ENCODE data around the gene MRPL33.
A peak's percentile ranks its signal among the peaks of the same experiment; 100 is the strongest.

The MRPL33 gene

DNA sequence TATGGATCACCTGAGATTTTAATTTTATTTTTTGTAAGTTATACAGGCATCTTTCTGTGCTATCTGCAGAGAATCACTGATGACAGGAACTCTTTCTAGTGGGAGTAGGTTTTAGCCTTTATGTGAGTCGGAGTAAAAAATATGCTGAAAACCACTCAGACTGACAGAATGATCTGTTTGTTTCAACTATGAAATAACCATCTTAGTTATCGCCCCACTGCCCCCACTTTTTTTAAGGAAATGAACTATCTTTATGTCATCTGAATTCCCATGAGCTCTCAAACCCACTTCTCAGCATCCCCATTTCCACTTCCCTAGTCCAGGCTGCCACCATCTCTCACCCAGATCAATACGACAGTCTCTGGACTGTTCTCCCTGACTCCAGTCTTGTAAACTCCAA lies 38.9 kb downstream of the MRPL33 start:
- Histone ChIP-seq H2AFZ (ENCODE audit: low read depth, low read length) (no peak overlapping the region), H3K23ac (ENCODE audit: low read length in 2 of 2) (no peak overlapping the region), H3K9me3 (ENCODE audit: control insufficient read depth, low read length) (no peaks in the 10 kb centered on the region), H3K4ac (ENCODE audit: low read depth in 1 of 2, low read length in 2 of 2) (no peak overlapping the region), H2AK5ac (ENCODE audit: low read length, severe bottlenecking) (no peak overlapping the region), H3K4me1 (ENCODE audit: control insufficient read depth, insufficient read depth, low read depth, low read length) (peaks cover 6% of the 10 kb centered on the region), H3K27me3 (ENCODE audit: control insufficient read depth in 1 of 2, insufficient read depth in 1 of 2, low read length in 2 of 2) (no peaks in the 10 kb centered on the region), H2BK15ac (ENCODE audit: low read depth, poor library complexity, severe bottlenecking) (no peak overlapping the region), H3K36me3 (ENCODE audit: control insufficient read depth in 1 of 2, insufficient read depth in 2 of 2, low read depth in 1 of 2, low read length in 2 of 2) (no peaks in the 10 kb centered on the region), H3K79me1 (replicated peaks; ENCODE audit: low read length, poor library complexity, severe bottlenecking) (no peaks in the 10 kb centered on the region), H3K14ac (ENCODE audit: low read length in 2 of 2) (no peak overlapping the region), H3K4me2 (ENCODE audit: low read length, poor library complexity, severe bottlenecking) (no peak overlapping the region), H4K8ac (ENCODE audit: low read length) (no peak overlapping the region), H2BK12ac (ENCODE audit: low read length in 2 of 2) (no peak overlapping the region), H3K4me3 (ENCODE audit: insufficient read depth in 1 of 2, low read depth in 1 of 2, low read length in 2 of 2) (no peak overlapping the region), H3K9ac (ENCODE audit: low read length) (no peak overlapping the region), H4K91ac (ENCODE audit: low read length) (no peak overlapping the region), H2BK120ac (ENCODE audit: low read depth, low read length) (no peak overlapping the region), H2BK5ac (ENCODE audit: low read depth, low read length, poor library complexity, severe bottlenecking) (no peak overlapping the region), H3K18ac (ENCODE audit: low read depth in 1 of 2, low read length in 2 of 2) (no peak overlapping the region), H3K27ac (ENCODE audit: low read length, poor library complexity, severe bottlenecking) (peak overlapping the region; percentile 88)
- DNase-seq: no peak
- WGBS: 64% methylated on average over 3 of the region's 3 CpGs

GRCh38 chr2:27811768-27812167 lies 40.2 kb downstream of the MRPL33 start:
- no peak overlapping the region for H2BK15ac ChIP-seq (ENCODE audit: low read depth, poor library complexity, severe bottlenecking)
- H3K27ac ChIP-seq (ENCODE audit: low read length, poor library complexity, severe bottlenecking): no peak overlapping the region
- no peaks in the 10 kb centered on the region for H3K36me3 ChIP-seq (ENCODE audit: control insufficient read depth in 1 of 2, insufficient read depth in 2 of 2, low read depth in 1 of 2, low read length in 2 of 2)
- peaks cover 6% of the 10 kb centered on the region for H3K4me1 ChIP-seq (ENCODE audit: control insufficient read depth, insufficient read depth, low read depth, low read length)
- H3K4me2 ChIP-seq (ENCODE audit: low read length, poor library complexity, severe bottlenecking): no peak overlapping the region
- H3K9ac ChIP-seq (ENCODE audit: low read length): no peak overlapping the region
- H4K8ac ChIP-seq (ENCODE audit: low read length): no peak overlapping the region
- H2BK5ac ChIP-seq (ENCODE audit: low read depth, low read length, poor library complexity, severe bottlenecking): no peak overlapping the region
- DNase-seq: no peak
- no peaks in the 10 kb centered on the region for H3K9me3 ChIP-seq (ENCODE audit: control insufficient read depth, low read length)
- no peak overlapping the region for H3K14ac ChIP-seq (ENCODE audit: low read length in 2 of 2)
- H3K4ac ChIP-seq (ENCODE audit: low read depth in 1 of 2, low read length in 2 of 2): no peak overlapping the region
- H2AK5ac ChIP-seq (ENCODE audit: low read length, severe bottlenecking): no peak overlapping the region
- WGBS: 100% methylated on average over 1 of the region's 1 CpG
- no peaks in the 10 kb centered on the region for H3K27me3 ChIP-seq (ENCODE audit: control insufficient read depth in 1 of 2, insufficient read depth in 1 of 2, low read length in 2 of 2)
- no peak overlapping the region for H3K4me3 ChIP-seq (ENCODE audit: insufficient read depth in 1 of 2, low read depth in 1 of 2, low read length in 2 of 2)
- no peak overlapping the region for H2BK120ac ChIP-seq (ENCODE audit: low read depth, low read length)
- H2BK12ac ChIP-seq (ENCODE audit: low read length in 2 of 2): no peak overlapping the region
- no peak overlapping the region for H2AFZ ChIP-seq (ENCODE audit: low read depth, low read length)
- no peaks in the 10 kb centered on the region for H3K79me1 ChIP-seq (replicated peaks; ENCODE audit: low read length, poor library complexity, severe bottlenecking)
- H4K91ac ChIP-seq (ENCODE audit: low read length): no peak overlapping the region
- no peak overlapping the region for H3K18ac ChIP-seq (ENCODE audit: low read depth in 1 of 2, low read length in 2 of 2)
- H3K23ac ChIP-seq (ENCODE audit: low read length in 2 of 2): no peak overlapping the region

GRCh38 chr2:27814758-27815157 lies 43.2 kb downstream of the MRPL33 start:
- Histone ChIP-seq H3K27me3 (ENCODE audit: control insufficient read depth in 1 of 2, insufficient read depth in 1 of 2, low read length in 2 of 2) (no peaks in the 10 kb centered on the region), H3K23ac (ENCODE audit: low read length in 2 of 2) (no peak overlapping the region), H2BK12ac (ENCODE audit: low read length in 2 of 2) (no peak overlapping the region), H3K14ac (ENCODE audit: low read length in 2 of 2) (no peak overlapping the region), H3K27ac (ENCODE audit: low read length, poor library complexity, severe bottlenecking) (no peak overlapping the region), H2BK120ac (ENCODE audit: low read depth, low read length) (no peak overlapping the region), H4K91ac (ENCODE audit: low read length) (no peak overlapping the region), H2BK5ac (ENCODE audit: low read depth, low read length, poor library complexity, severe bottlenecking) (no peak overlapping the region), H3K9ac (ENCODE audit: low read length) (no peak overlapping the region), H3K4me2 (ENCODE audit: low read length, poor library complexity, severe bottlenecking) (no peak overlapping the region), H2AFZ (ENCODE audit: low read depth, low read length) (no peak overlapping the region), H2AK5ac (ENCODE audit: low read length, severe bottlenecking) (no peak overlapping the region), H4K8ac (ENCODE audit: low read length) (no peak overlapping the region), H3K18ac (ENCODE audit: low read depth in 1 of 2, low read length in 2 of 2) (no peak overlapping the region), H3K9me3 (ENCODE audit: control insufficient read depth, low read length) (no peaks in the 10 kb centered on the region), H3K4ac (ENCODE audit: low read depth in 1 of 2, low read length in 2 of 2) (no peak overlapping the region), H3K36me3 (ENCODE audit: control insufficient read depth in 1 of 2, insufficient read depth in 2 of 2, low read depth in 1 of 2, low read length in 2 of 2) (peaks cover 0 to 2% of the 10 kb centered on the region in 2 experiments), H3K79me1 (replicated peaks; ENCODE audit: low read length, poor library complexity, severe bottlenecking) (no peaks in the 10 kb centered on the region), H3K4me3 (ENCODE audit: insufficient read depth in 1 of 2, low read depth in 1 of 2, low read length in 2 of 2) (no peak overlapping the region), H2BK15ac (ENCODE audit: low read depth, poor library complexity, severe bottlenecking) (no peak overlapping the region), H3K4me1 (ENCODE audit: control insufficient read depth, insufficient read depth, low read depth, low read length) (peaks cover 3% of the 10 kb centered on the region)
- no peak for DNase-seq
- 63% methylated on average over 1 of the region's 1 CpG for WGBS

- Histone ChIP-seq H3K9me3 (ENCODE audit: control insufficient read depth, low read length) (no peaks in the 10 kb centered on the region), H2AFZ (ENCODE audit: low read depth, low read length) (no peak overlapping the region), H2BK15ac (ENCODE audit: low read depth, poor library complexity, severe bottlenecking) (no peak overlapping the region), H4K91ac (ENCODE audit: low read length) (no peak overlapping the region), H3K4me3 (ENCODE audit: insufficient read depth in 1 of 2, low read depth in 1 of 2, low read length in 2 of 2) (no peak overlapping the region), H3K79me1 (replicated peaks; ENCODE audit: low read length, poor library complexity, severe bottlenecking) (no peaks in the 10 kb centered on the region), H3K36me3 (ENCODE audit: control insufficient read depth in 1 of 2, insufficient read depth in 2 of 2, low read depth in 1 of 2, low read length in 2 of 2) (peaks cover 0 to 2% of the 10 kb centered on the region in 2 experiments), H3K18ac (ENCODE audit: low read depth in 1 of 2, low read length in 2 of 2) (no peak overlapping the region), H2BK12ac (ENCODE audit: low read length in 2 of 2) (no peak overlapping the region), H3K27ac (ENCODE audit: low read length, poor library complexity, severe bottlenecking) (no peak overlapping the region), H3K9ac (ENCODE audit: low read length) (no peak overlapping the region), H3K14ac (ENCODE audit: low read length in 2 of 2) (no peak overlapping the region), H3K23ac (ENCODE audit: low read length in 2 of 2) (no peak overlapping the region), H3K27me3 (ENCODE audit: control insufficient read depth in 1 of 2, insufficient read depth in 1 of 2, low read length in 2 of 2) (no peaks in the 10 kb centered on the region), H3K4me2 (ENCODE audit: low read length, poor library complexity, severe bottlenecking) (no peak overlapping the region), H3K4me1 (ENCODE audit: control insufficient read depth, insufficient read depth, low read depth, low read length) (peaks cover 1% of the 10 kb centered on the region), H4K8ac (ENCODE audit: low read length) (no peak overlapping the region), H2BK120ac (ENCODE audit: low read depth, low read length) (no peak overlapping the region), H2AK5ac (ENCODE audit: low read length, severe bottlenecking) (no peak overlapping the region), H3K4ac (ENCODE audit: low read depth in 1 of 2, low read length in 2 of 2) (no peak overlapping the region), H2BK5ac (ENCODE audit: low read depth, low read length, poor library complexity, severe bottlenecking) (no peak overlapping the region)
- no peak for DNase-seq
- 97% methylated on average over 4 of the region's 4 CpGs for WGBS
Measured at GRCh38 chr2:27815860-27816438, 44.4 kb downstream of the MRPL33 start.
